ENCODE data around the gene RETREG1.

- TF ChIP-seq CTCF (IDR thresholded peaks at IDR 0.05) (no peak), POLR2A (IDR thresholded peaks at IDR 0.05) (no peak)
Observed at GRCh38 chr5:16660982-16661381, 44.2 kb upstream of the RETREG1 start.

Measured in lower leg skin (tissue), 3 donors.